ENCODE measurements around the gene ZNF207.
A peak's percentile ranks its signal among the peaks of the same experiment; 100 is the strongest.
"Not testable (repeated sequence)": the region's sequence is repeated elsewhere in the genome, so short reads cannot be mapped to it uniquely, and the experiment has no call there.

Gene ZNF207

GRCh38 chr17:32333187-32333586 is 16.8 kb upstream of the ZNF207 start:
- intact Hi-C loops (cut with DNase I) = no loop called here
- DNase-seq = no peak

- no peak for DNase-seq
- intact Hi-C loops (cut with DNase I) = no loop called here
These were observed 14.9 kb upstream of the ZNF207 start for GRCh38 chr17:32335046-32335445.

GRCh38 chr17:32335687-32336086 is 14.3 kb upstream of the ZNF207 start:
- intact Hi-C loops (cut with DNase I) = no loop called here
- no peak for DNase-seq

GRCh38 chr17:32341141-32341856 is 8.7 kb upstream of the ZNF207 start:
- peak in 1 of 10 donors; percentile 51 for DNase-seq
- intact Hi-C loops (cut with DNase I) = loop anchor here (5.0 kb wide), 1 partner anchor 101 kb away; the partner anchor contains the start of gene PSMD11

GRCh38 chr17:32341857-32342602 is 7.9 kb upstream of the ZNF207 start, which contains the start of gene C17orf75:
TSS of gene C17orf75 (minus strand) at chr17:32342173. CDS start at chr17:32342139, 34 bp downstream.
- peak; percentile 71 to 98 (median 82) for DNase-seq
- intact Hi-C loops (cut with DNase I) = loop anchor here (5.0 kb wide), 1 partner anchor 100 kb away; the partner anchor contains the start of gene PSMD11

- DNase-seq = no peak
- intact Hi-C loops (cut with DNase I) = loop anchor here (5.0 kb wide), 1 partner anchor 100 kb away; the partner anchor contains the start of gene PSMD11
These were observed 7.2 kb upstream of the ZNF207 start for GRCh38 chr17:32342603-32343325.

- intact Hi-C loops (cut with DNase I) = no loop called here
- no peak for DNase-seq
These were observed 3.9 kb upstream of the ZNF207 start for GRCh38 chr17:32345951-32346600.

- no peak for DNase-seq
- intact Hi-C loops (cut with DNase I) = no loop called here
These were observed 1.5 kb upstream of the ZNF207 start for GRCh38 chr17:32348483-32348800.

GRCh38 chr17:32349503-32349853 is 479 bp upstream of the ZNF207 start:
- intact Hi-C loops (cut with DNase I) = no loop called here
- peak in 3 of 10 donors; percentile 17 to 24 (median 24) for DNase-seq

GRCh38 chr17:32350666-32351418 is 885 bp downstream of the ZNF207 start:
- no peak for DNase-seq
- intact Hi-C loops (cut with DNase I) = no loop called here

GRCh38 chr17:32352734-32353133 is 2.8 kb downstream of the ZNF207 start:
- intact Hi-C loops (cut with DNase I); DNase-seq: not testable (repeated sequence)

- intact Hi-C loops (cut with DNase I) = no loop called here
- DNase-seq = no peak
These were observed 5.9 kb downstream of the ZNF207 start for GRCh38 chr17:32355649-32356377.

- intact Hi-C loops (cut with DNase I) = no loop called here
- DNase-seq = no peak
These were observed 6.4 kb downstream of the ZNF207 start for GRCh38 chr17:32356378-32356743.

- intact Hi-C loops (cut with DNase I) = no loop called here
- DNase-seq = no peak
These were observed 6.8 kb downstream of the ZNF207 start for GRCh38 chr17:32356750-32357149.

- intact Hi-C loops (cut with DNase I) = no loop called here
- DNase-seq = no peak
These were observed 7.7 kb downstream of the ZNF207 start for GRCh38 chr17:32357615-32358014.

GRCh38 chr17:32361270-32361669 is 11.3 kb downstream of the ZNF207 start:
- intact Hi-C loops (cut with DNase I) = no loop called here
- no peak for DNase-seq

GRCh38 chr17:32370426-32370825 is 20.5 kb downstream of the ZNF207 start:
- no peak for DNase-seq
- intact Hi-C loops (cut with DNase I) = no loop called here

GRCh38 chr17:32382526-32383223 is 32.7 kb downstream of the ZNF207 start:
- intact Hi-C loops (cut with DNase I) = no loop called here
- DNase-seq = no peak

- no peak for DNase-seq
- intact Hi-C loops (cut with DNase I) = no loop called here
These were observed 34.0 kb downstream of the ZNF207 start for GRCh38 chr17:32383926-32384434.
